Duodenal mucosa (tissue), 2 donors: ENCODE measurements around the gene MYO1D.

Source experiments
- H3K27ac ChIP-seq: one replicate; pipeline ENCODE4 v1.7.0; 2013; ENCODE audit warnings: low read depth, low read length
- H3K27me3 ChIP-seq, 2 donors: one replicate each; pipeline ENCODE4 v1.7.0; 2013; ENCODE audit warnings: low read length in 2 of 2, control low read depth in 1 of 2; ENCODE audit not compliant: insufficient read depth in 2 of 2, control insufficient read depth in 1 of 2
- H3K36me3 ChIP-seq, 2 donors: one replicate each; pipeline ENCODE4 v1.7.0; 2013; ENCODE audit warnings: low read length in 2 of 2, control low read depth in 1 of 2; ENCODE audit not compliant: insufficient read depth in 2 of 2, control insufficient read depth in 1 of 2
- H3K4me1 ChIP-seq, 2 donors: one replicate each; pipeline ENCODE4 v1.7.0; 2013; ENCODE audit warnings: low read length in 2 of 2, control low read depth in 1 of 2; ENCODE audit not compliant: insufficient read depth in 2 of 2, control insufficient read depth in 1 of 2
- H3K4me3 ChIP-seq, 2 donors: one replicate each; pipeline ENCODE4 v1.7.0; 2013; ENCODE audit warnings: low read length in 2 of 2, low read depth in 1 of 2
- H3K9ac ChIP-seq, 2 donors: one replicate each; pipeline ENCODE4 v1.7.0; 2013; ENCODE audit warnings: low read length in 2 of 2, low read depth in 1 of 2
- H3K9me3 ChIP-seq, 2 donors: one replicate each; pipeline ENCODE4 v1.7.0; 2013; ENCODE audit warnings: low read length in 2 of 2, control low read depth in 1 of 2; ENCODE audit not compliant: control insufficient read depth in 1 of 2

Gene MYO1D

GRCh38 chr17:32477220-32477619 is 399.7 kb downstream of the MYO1D start:
- Histone ChIP-seq H3K9me3 (no peaks in the 10 kb centered on the region), H3K9ac (no peak overlapping the region), H3K4me1 (no peaks in the 10 kb centered on the region), H3K27ac (no peak overlapping the region), H3K27me3 (no peaks in the 10 kb centered on the region), H3K4me3 (no peak overlapping the region), H3K36me3 (peaks cover 61 to 91% of the 10 kb centered on the region in 2 donors)

- no peak overlapping the region for H3K27ac ChIP-seq
- no peaks in the 10 kb centered on the region for H3K9me3 ChIP-seq
- no peak overlapping the region for H3K9ac ChIP-seq
- no peaks in the 10 kb centered on the region for H3K27me3 ChIP-seq
- H3K4me3 ChIP-seq = no peak overlapping the region
- H3K36me3 ChIP-seq = peaks cover 73 to 95% of the 10 kb centered on the region in 2 donors
- H3K4me1 ChIP-seq = no peaks in the 10 kb centered on the region
Measured at GRCh38 chr17:32475258-32475657, 401.7 kb downstream of the MYO1D start.

GRCh38 chr17:32471652-32472051 is 405.3 kb downstream of the MYO1D start:
- Histone ChIP-seq H3K4me3 (no peak overlapping the region), H3K9ac (no peak overlapping the region), H3K4me1 (no peaks in the 10 kb centered on the region), H3K27me3 (no peaks in the 10 kb centered on the region), H3K36me3 (peaks cover 57 to 88% of the 10 kb centered on the region in 2 donors), H3K9me3 (no peaks in the 10 kb centered on the region), H3K27ac (no peak overlapping the region)

DNA sequence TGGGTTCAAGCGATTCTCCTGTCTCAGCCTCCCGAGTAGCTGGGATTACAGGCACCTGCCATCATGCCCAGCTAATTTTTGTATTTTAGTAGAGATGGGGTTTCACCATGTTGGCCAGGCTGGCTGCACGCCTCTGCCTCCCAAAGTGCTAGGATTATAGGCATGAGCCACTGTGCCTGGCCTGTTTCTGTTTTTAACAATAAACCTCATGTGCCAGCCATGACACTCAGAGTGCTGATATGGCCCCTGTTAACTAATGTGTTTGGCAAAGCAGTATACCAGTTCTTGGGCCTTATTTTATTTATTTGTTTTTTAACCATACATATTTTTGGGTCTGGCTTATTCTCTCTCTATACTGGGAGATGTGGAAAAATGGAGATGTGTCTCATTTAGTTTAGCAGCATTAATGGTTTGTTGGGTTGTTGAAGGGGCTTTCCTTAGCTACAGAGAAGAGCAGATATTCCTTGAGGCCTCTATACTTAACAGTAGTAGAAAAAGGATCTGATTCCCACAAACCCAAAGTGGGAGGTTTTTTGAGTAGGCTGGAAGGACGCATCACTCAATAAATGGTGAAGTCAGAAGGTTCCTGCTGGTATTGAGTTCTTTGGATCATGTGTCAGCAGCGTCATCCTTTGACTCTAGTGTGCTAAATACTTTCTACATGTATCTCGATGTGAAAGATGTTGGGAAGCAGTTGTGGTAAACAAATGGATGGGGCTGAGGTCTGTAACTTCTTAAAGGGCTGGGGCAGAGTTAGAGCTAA is 406.3 kb downstream of the MYO1D start:
- Histone ChIP-seq H3K27ac (no peak overlapping the region), H3K9me3 (no peaks in the 10 kb centered on the region), H3K27me3 (no peaks in the 10 kb centered on the region), H3K9ac (no peak overlapping the region), H3K4me1 (no peaks in the 10 kb centered on the region), H3K36me3 (peaks cover 55 to 84% of the 10 kb centered on the region in 2 donors), H3K4me3 (no peak overlapping the region)

DNA sequence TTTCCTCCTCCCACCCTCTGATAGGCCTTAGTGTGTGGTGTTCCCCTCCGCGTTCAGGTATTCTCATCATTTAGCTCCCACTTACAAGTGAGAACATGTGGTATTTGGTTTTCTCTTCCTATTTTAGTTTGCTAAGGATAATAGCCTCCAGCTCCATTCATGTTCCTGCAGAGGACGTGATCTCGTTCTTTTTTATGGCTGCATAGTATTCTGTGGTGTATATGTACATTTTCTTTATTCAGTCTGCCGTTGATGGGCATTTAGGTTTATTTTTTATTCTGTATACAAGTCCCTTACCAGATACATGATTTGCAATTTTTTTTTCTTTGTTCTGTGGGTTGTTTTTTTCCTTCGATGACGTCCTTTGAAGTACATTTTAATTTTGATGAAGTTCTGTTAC is 409.0 kb downstream of the MYO1D start:
- peaks cover 43 to 81% of the 10 kb centered on the region in 2 donors for H3K36me3 ChIP-seq
- H3K4me3 ChIP-seq = no peak overlapping the region
- H3K4me1 ChIP-seq = peaks cover 0 to 10% of the 10 kb centered on the region in 2 donors
- H3K9me3 ChIP-seq = no peaks in the 10 kb centered on the region
- H3K9ac ChIP-seq = no peak overlapping the region
- no peaks in the 10 kb centered on the region for H3K27me3 ChIP-seq
- H3K27ac ChIP-seq = no peak overlapping the region

- Histone ChIP-seq H3K36me3 (peaks cover 31 to 68% of the 10 kb centered on the region in 2 donors), H3K27ac (no peak overlapping the region), H3K27me3 (no peaks in the 10 kb centered on the region)
Measured at GRCh38 chr17:32464374-32464773, 412.6 kb downstream of the MYO1D start.

DNA sequence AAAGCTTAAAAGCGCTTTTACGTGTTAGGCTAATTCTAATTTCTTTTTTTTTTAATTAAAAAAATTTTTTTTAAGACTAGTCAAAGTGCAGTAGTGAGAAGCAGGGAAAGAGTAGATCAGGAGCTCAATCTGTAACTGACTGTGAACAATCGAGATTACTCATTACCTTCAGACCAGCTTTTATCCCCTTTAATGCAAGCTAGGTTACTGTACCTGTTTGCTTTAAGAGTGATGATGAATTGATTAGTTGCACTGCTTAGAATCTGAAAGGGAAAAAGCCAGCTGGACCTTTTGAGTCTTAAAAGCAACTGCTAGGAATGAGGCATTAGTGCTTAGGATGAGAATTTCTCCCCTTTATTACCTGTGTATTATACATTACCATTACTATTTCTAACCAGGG is 413.6 kb downstream of the MYO1D start:
- Histone ChIP-seq H3K4me1 (peaks cover 0 to 10% of the 10 kb centered on the region in 2 donors), H3K27ac (no peak overlapping the region), H3K36me3 (peaks cover 30 to 66% of the 10 kb centered on the region in 2 donors), H3K4me3 (no peak overlapping the region), H3K9ac (no peak overlapping the region), H3K27me3 (no peaks in the 10 kb centered on the region), H3K9me3 (no peaks in the 10 kb centered on the region)

More at GRCh38 chr17:32464374-32464773, 412.6 kb downstream of the MYO1D start:
- H3K4me3 ChIP-seq = no peak overlapping the region
- H3K4me1 ChIP-seq = peaks cover 0 to 10% of the 10 kb centered on the region in 2 donors
- H3K9me3 ChIP-seq = no peaks in the 10 kb centered on the region
- no peak overlapping the region for H3K9ac ChIP-seq

- Histone ChIP-seq H3K36me3 (peaks cover 25 to 66% of the 10 kb centered on the region in 2 donors), H3K4me1 (peaks cover 0 to 10% of the 10 kb centered on the region in 2 donors), H3K9ac (no peak overlapping the region), H3K4me3 (no peak overlapping the region), H3K27me3 (no peaks in the 10 kb centered on the region), H3K9me3 (no peaks in the 10 kb centered on the region), H3K27ac (no peak overlapping the region)
Measured at GRCh38 chr17:32461853-32462617, 414.9 kb downstream of the MYO1D start.

DNA sequence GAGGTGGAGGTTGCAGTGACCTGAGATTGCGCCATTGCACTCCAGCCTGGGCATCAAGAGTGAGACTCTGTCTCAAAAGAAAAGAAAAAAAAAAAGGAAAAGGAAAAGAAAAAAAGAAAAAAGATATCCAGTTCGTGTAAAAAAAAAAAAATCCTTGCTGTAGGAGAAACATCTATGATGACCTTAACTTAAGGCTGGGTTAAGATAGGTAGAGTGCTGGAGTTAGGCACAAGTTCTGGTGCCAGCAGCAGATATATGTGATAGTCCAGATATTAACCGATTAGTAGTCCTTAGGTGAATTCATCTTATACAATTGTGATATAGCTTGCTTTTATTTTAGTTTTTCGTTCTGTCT is 415.4 kb downstream of the MYO1D start:
- peaks cover 25 to 67% of the 10 kb centered on the region in 2 donors for H3K36me3 ChIP-seq
- no peaks in the 10 kb centered on the region for H3K9me3 ChIP-seq

DNA sequence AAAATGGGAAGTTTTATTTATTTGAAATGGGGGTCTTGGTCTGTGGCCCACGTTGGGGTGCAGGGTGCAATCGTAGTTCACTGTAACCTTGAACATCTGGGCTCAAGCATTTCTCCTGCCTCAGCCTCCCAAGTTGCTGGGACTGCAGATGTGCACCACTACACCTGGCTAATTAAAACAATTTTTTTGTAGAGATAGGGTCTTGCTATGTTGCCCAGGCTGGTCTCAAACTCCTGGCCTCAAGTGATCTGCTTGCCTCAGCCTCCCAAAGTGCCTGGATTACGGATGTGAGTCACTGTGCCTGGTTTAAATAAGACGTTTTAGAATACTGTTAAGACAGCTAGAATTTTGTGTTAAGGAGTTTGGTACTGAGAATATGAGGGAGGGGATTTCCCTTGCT is 416.9 kb downstream of the MYO1D start:
- H3K9me3 ChIP-seq = no peaks in the 10 kb centered on the region
- H3K9ac ChIP-seq = no peak overlapping the region
- no peak overlapping the region for H3K4me3 ChIP-seq
- H3K27ac ChIP-seq = no peak overlapping the region
- H3K27me3 ChIP-seq = no peaks in the 10 kb centered on the region
- H3K4me1 ChIP-seq = peaks cover 0 to 10% of the 10 kb centered on the region in 2 donors
- peaks cover 27 to 66% of the 10 kb centered on the region in 2 donors for H3K36me3 ChIP-seq

More for the DNA sequence above, 415.4 kb downstream of the MYO1D start:
- Histone ChIP-seq H3K27me3 (no peaks in the 10 kb centered on the region), H3K4me1 (peaks cover 0 to 10% of the 10 kb centered on the region in 2 donors), H3K9ac (no peak overlapping the region), H3K4me3 (no peak overlapping the region), H3K27ac (no peak overlapping the region)
